Upper lobe of left lung (tissue), 6 donors: ENCODE results near the gene TIPARP. TPM values are rescaled to one million over a fixed set of nuclear protein-coding genes. Genes with fewer than 3 reads are reported as not detected.
"Not testable (repeated sequence)": the region's sequence is repeated elsewhere in the genome, so short reads cannot be mapped to it uniquely, and the experiment has no call there.

Experiments
- ATAC-seq, 2 donors: fragments of 200-7000 bp; cut with Tn5 transposase; one replicate each; pipeline ENCODE4 v1.9.1; 2022; ENCODE audit warnings: mild to moderate bottlenecking in 2 of 2, moderate library complexity in 2 of 2; ENCODE audit not compliant: low FRiP score in 2 of 2
- DNase-seq, 2 donors: peaks; one replicate each; pipeline ENCODE4 v3.0.0-alpha.2; 2019 to 2020
- H3K27ac ChIP-seq, 4 donors: fragments of 200-600 bp; sonication (generic); one replicate each; pipeline ENCODE4 v1.5.1; 2016 to 2019
- H3K27me3 ChIP-seq, 4 donors: fragments of 200-600 bp; sonication (generic); one replicate each; pipeline ENCODE4 v1.5.1; 2017 to 2019
- H3K36me3 ChIP-seq, 4 donors: fragments of 200-600 bp; sonication (generic); one replicate each; pipeline ENCODE4 v1.5.1; 2016 to 2019
- H3K4me1 ChIP-seq, 4 donors: fragments of 200-600 bp; sonication (generic); one replicate each; pipeline ENCODE4 v1.5.1; 2018 to 2019
- H3K4me3 ChIP-seq, 4 donors: fragments of 200-600 bp; sonication (generic); one replicate each; pipeline ENCODE4 v1.5.1; 2017 to 2019; ENCODE audit warnings: mild to moderate bottlenecking in 2 of 4, moderate library complexity in 1 of 4
- H3K9me3 ChIP-seq, 4 donors: fragments of 200-600 bp; sonication (generic); one replicate each; pipeline ENCODE4 v1.5.1; 2018 to 2019
- EP300 ChIP-seq, 4 donors: sonication (generic); formaldehyde crosslinking; IDR thresholded peaks; one replicate each; pipeline ENCODE4 v1.5.1; 2017; ENCODE audit warnings: antibody characterized with exemption in 4 of 4, control low read depth in 2 of 4
- POLR2A ChIP-seq, 4 donors: fragments of 450-650 bp; IDR thresholded peaks; one replicate each; pipeline ENCODE4 v1.5.1; 2016 to 2017; ENCODE audit warnings: antibody characterized with exemption in 4 of 4, mild to moderate bottlenecking in 2 of 4
- POLR2AphosphoS5 ChIP-seq, 2 donors: sonication (generic); formaldehyde crosslinking; IDR thresholded peaks; one replicate each; pipeline ENCODE4 v1.5.1; 2017; ENCODE audit warnings: antibody characterized with exemption in 2 of 2
- whole genome bisulfite sequencing, 2 donors: methylation state at CpG; one replicate each; pipeline ENCODE4 v1.1.5; 2017 to 2018; 5-methylcytosine and 5-hydroxymethylcytosine counted together
- total RNA-seq, 6 donors: library from RNA; depleted of rRNA in 4 of 6; stranded (reverse); fragments of >200 nt in 4 of 6; gene quantifications; one replicate each; pipeline versions ENCODE4 v1.1.0 to v1.2.1, GENCODE V29; 2016 to 2021
- TF ChIP-seq, protein P1 (sequence below), 6 experiments: fragments of 450-650 bp in 4 of 6; fragments of 200-600 bp in 2 of 6; sonication (generic) in 2 of 6; IDR thresholded peaks; one replicate each; pipeline ENCODE4 v1.5.1; 2016 to 2019; ENCODE audit warnings: antibody characterized with exemption in 6 of 6
- donor health status: DM: no; HTN: no; CAD: no; lungs with moderate emphysema.
- donor health status: DM: no; HTN: yes; CAD: no; lungs with severe emphysema.

TIPARP gene
- total RNA-seq, 6 donors from 2014 or later: 21.5 to 84.7 (median 50.6) TPM

DNA sequence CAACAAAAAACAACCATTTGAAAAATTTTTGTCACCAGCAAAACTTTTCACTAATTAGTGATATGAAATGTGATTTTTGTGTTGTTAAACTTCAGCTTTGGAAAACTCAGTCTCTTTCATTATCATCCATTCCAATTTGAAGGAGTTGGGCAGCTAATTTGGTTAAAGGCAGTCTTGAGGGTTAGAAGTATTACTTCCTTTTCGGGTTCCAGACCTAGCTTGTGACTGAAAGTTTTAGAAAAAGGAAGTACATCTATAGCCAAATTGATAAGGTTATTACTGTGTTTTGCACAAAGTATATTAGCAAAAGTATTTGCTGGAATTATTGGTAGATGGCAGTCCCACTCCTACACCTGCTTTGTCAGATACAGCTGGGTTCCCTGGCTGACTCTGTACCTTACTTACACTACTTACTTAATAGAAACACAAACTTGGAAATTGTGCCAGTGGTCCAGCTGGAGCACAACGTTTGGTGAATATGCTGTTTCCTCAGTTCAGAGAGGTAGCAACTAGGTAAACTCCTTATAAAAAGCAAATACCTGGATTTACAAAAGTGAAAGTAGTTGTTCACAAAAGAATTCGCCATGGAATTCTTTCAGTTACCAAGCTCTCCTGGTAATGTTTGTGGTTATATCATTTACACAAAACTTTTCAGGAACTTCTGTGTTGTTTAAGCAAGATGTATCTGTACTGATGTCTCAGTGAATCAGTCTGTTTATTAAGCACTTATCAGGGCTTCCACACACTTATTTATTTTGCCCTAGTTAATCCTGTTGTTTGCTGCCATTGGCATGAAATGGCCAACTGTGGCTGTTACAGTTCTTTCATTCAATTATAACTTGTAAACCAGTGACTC, 31.6 kb downstream of the TIPARP start:
- TF ChIP-seq EP300 (IDR thresholded peaks at IDR 0.05) (no peak), POLR2AphosphoS5 (IDR thresholded peaks at IDR 0.05) (no peak), POLR2A (IDR thresholded peaks at IDR 0.05) (no peak)
- TF ChIP-seq, protein P1, sequence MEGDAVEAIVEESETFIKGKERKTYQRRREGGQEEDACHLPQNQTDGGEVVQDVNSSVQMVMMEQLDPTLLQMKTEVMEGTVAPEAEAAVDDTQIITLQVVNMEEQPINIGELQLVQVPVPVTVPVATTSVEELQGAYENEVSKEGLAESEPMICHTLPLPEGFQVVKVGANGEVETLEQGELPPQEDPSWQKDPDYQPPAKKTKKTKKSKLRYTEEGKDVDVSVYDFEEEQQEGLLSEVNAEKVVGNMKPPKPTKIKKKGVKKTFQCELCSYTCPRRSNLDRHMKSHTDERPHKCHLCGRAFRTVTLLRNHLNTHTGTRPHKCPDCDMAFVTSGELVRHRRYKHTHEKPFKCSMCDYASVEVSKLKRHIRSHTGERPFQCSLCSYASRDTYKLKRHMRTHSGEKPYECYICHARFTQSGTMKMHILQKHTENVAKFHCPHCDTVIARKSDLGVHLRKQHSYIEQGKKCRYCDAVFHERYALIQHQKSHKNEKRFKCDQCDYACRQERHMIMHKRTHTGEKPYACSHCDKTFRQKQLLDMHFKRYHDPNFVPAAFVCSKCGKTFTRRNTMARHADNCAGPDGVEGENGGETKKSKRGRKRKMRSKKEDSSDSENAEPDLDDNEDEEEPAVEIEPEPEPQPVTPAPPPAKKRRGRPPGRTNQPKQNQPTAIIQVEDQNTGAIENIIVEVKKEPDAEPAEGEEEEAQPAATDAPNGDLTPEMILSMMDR (IDR thresholded peaks at IDR 0.05): no peak
- H3K4me3 ChIP-seq: no peak overlapping the region
- H3K9me3 ChIP-seq: no peaks in the 10 kb centered on the region
- H3K27me3 ChIP-seq: no peaks in the 10 kb centered on the region
- H3K4me1 ChIP-seq: peaks cover 8 to 30% (median 11%) of the 10 kb centered on the region in 4 donors
- peaks cover 15 to 51% (median 23%) of the 10 kb centered on the region in 4 donors for H3K36me3 ChIP-seq
- ATAC-seq (peak in 1 of 2 donors; percentile 46), DNase-seq (no peak)
- H3K27ac ChIP-seq: peak overlapping the region; percentile 0 to 57 (median 36)
- 36 to 45% methylated on average over 3 of the region's 3 CpGs for WGBS, 2 donors

DNA sequence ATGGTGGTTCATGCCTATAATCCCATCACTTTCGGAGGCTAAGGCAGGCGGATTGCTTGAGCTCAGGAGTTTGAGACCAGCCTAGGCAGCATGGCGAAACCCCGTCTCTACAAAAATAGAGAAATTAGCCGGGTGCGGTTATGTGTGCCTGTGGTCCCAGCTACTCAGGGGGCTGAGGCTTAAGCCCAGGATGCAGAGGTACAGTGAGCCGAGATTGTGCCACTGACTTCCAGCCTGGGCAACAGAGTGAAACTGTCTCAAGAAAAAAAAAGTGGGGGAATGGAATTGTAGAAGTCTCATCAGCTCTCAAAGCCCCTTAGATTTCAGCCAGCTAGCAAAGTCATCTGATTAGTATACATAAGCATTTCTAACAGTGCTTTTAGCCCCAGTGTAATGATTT, 33.2 kb downstream of the TIPARP start:
- peaks cover 15 to 50% (median 23%) of the 10 kb centered on the region in 4 donors for H3K36me3 ChIP-seq
- no peak overlapping the region for H3K4me3 ChIP-seq
- H3K27me3 ChIP-seq: no peaks in the 10 kb centered on the region
- DNase-seq (no peak), ATAC-seq (no peak)
- 93 to 95% methylated on average over 7 of the region's 7 CpGs for WGBS, 2 donors
- no peaks in the 10 kb centered on the region for H3K9me3 ChIP-seq
- no peak overlapping the region for H3K27ac ChIP-seq
- peaks cover 4 to 22% (median 11%) of the 10 kb centered on the region in 4 donors for H3K4me1 ChIP-seq
- TF ChIP-seq EP300 (IDR thresholded peaks at IDR 0.05) (no peak), POLR2AphosphoS5 (IDR thresholded peaks at IDR 0.05) (no peak)
- TF ChIP-seq, protein P1 (IDR thresholded peaks at IDR 0.05): no peak

- TF ChIP-seq, protein P1 (IDR thresholded peaks at IDR 0.05): no peak
- TF ChIP-seq EP300 (IDR thresholded peaks at IDR 0.05) (no peak), POLR2A (IDR thresholded peaks at IDR 0.05) (no peak), POLR2AphosphoS5 (IDR thresholded peaks at IDR 0.05) (no peak)
- H3K27ac ChIP-seq: peak overlapping the region in 1 of 4 donors; percentile 7
- 81 to 88% methylated on average over 1 of the region's 1 CpG for WGBS, 2 donors
- no peaks in the 10 kb centered on the region for H3K9me3 ChIP-seq
- H3K36me3 ChIP-seq: peaks cover 0 to 25% (median 4%) of the 10 kb centered on the region in 4 donors
- no peak overlapping the region for H3K4me3 ChIP-seq
- peaks cover 1 to 10% (median 5%) of the 10 kb centered on the region in 4 donors for H3K4me1 ChIP-seq
- H3K27me3 ChIP-seq: no peaks in the 10 kb centered on the region
- no peak for DNase-seq
- ATAC-seq: no peak
These were observed 36.0 kb downstream of the TIPARP start for GRCh38 chr3:156710429-156710828.

GRCh38 chr3:156711113-156711512, 36.7 kb downstream of the TIPARP start:
- no peak overlapping the region for H3K4me3 ChIP-seq
- peaks cover 0 to 5% (median under 1%) of the 10 kb centered on the region in 4 donors for H3K4me1 ChIP-seq
- peak overlapping the region in 1 of 4 donors; percentile 7 for H3K27ac ChIP-seq
- DNase-seq (no peak), ATAC-seq (no peak)
- no peaks in the 10 kb centered on the region for H3K9me3 ChIP-seq
- H3K27me3 ChIP-seq: no peaks in the 10 kb centered on the region
- 53 to 80% methylated on average over 1 of the region's 1 CpG for WGBS, 2 donors
- no peak for TF ChIP-seq POLR2A (IDR thresholded peaks at IDR 0.05)
- TF ChIP-seq EP300 (IDR thresholded peaks at IDR 0.05): no peak
- TF ChIP-seq, protein P1 (IDR thresholded peaks at IDR 0.05): no peak
- no peak for TF ChIP-seq POLR2AphosphoS5 (IDR thresholded peaks at IDR 0.05)
- peaks cover 0 to 18% (median 2%) of the 10 kb centered on the region in 4 donors for H3K36me3 ChIP-seq

GRCh38 chr3:156711944-156712343, 37.6 kb downstream of the TIPARP start:
- WGBS, 2 donors: 86 to 96% methylated on average over 4 of the region's 4 CpGs
- ATAC-seq: peak; percentile 57 to 66

More at GRCh38 chr3:156711944-156712343, 37.6 kb downstream of the TIPARP start:
- H3K9me3 ChIP-seq, H3K27me3 ChIP-seq, H3K4me3 ChIP-seq, DNase-seq, H3K27ac ChIP-seq, H3K4me1 ChIP-seq: not testable (repeated sequence)
- H3K36me3 ChIP-seq: peaks cover 0 to 15% (median 2%) of the 10 kb centered on the region in 4 donors
